Smooth muscle cell (in vitro differentiated cells): ENCODE measurements around the gene TMEM150A. TPM values are rescaled to one million over a fixed set of nuclear protein-coding genes. Genes with fewer than 3 reads are reported as not detected.

Source experiments
- DNase-seq: peaks from one replicate; lab custom pipeline; 2025; ENCODE audit not compliant: unreplicated experiment; lab: John Stamatoyannopoulos, UW
- H2AFZ ChIP-seq: fragments of 200-600 bp; sonication (generic); 2 replicates; pipeline ENCODE4 v1.6.0; 2016; ENCODE audit warnings: antibody characterized with exemption, low read depth, mild to moderate bottlenecking
- H3F3A ChIP-seq: fragments of 200-600 bp; sonication (generic); 2 replicates; pipeline ENCODE4 v1.6.0; 2017; ENCODE audit warnings: antibody characterized with exemption, low read depth
- H3K27ac ChIP-seq: fragments of 200-600 bp; sonication (generic); 2 replicates; pipeline ENCODE4 v1.5.1; 2016; ENCODE audit warnings: low read depth, mild to moderate bottlenecking
- H3K27me3 ChIP-seq: fragments of 200-600 bp; sonication (generic); 2 replicates; pipeline ENCODE4 v1.6.1; 2016; ENCODE audit warnings: low read depth, mild to moderate bottlenecking
- H3K36me3 ChIP-seq: fragments of 200-600 bp; sonication (generic); 2 replicates; pipeline ENCODE4 v1.5.1; 2016; ENCODE audit warnings: low read depth
- H3K4me1 ChIP-seq: fragments of 200-600 bp; sonication (generic); 2 replicates; pipeline ENCODE4 v1.5.1; 2016; ENCODE audit warnings: low read depth
- H3K4me2 ChIP-seq: fragments of 200-600 bp; sonication (generic); 2 replicates; pipeline ENCODE4 v1.6.0; 2016; ENCODE audit warnings: mild to moderate bottlenecking
- H3K4me3 ChIP-seq: fragments of 200-600 bp; sonication (generic); 2 replicates; pipeline ENCODE4 v1.5.1; 2016; ENCODE audit warnings: mild to moderate bottlenecking
- H3K79me2 ChIP-seq: fragments of 200-600 bp; sonication (generic); 2 replicates; pipeline ENCODE4 v1.6.0; 2016; ENCODE audit warnings: low read depth, mild to moderate bottlenecking
- H3K9ac ChIP-seq: fragments of 200-600 bp; sonication (generic); 2 replicates; pipeline ENCODE4 v1.6.0; 2016; ENCODE audit warnings: low read depth
- H3K9me3 ChIP-seq: fragments of 200-600 bp; sonication (generic); replicated peaks from 2 replicates; pipeline ENCODE4 v1.5.1; 2016; ENCODE audit warnings: low read depth
- H4K20me1 ChIP-seq: fragments of 200-600 bp; sonication (generic); 2 replicates; pipeline ENCODE4 v1.6.0; 2016; ENCODE audit warnings: low read depth
- WGBS: methylation state at CpG from one replicate; pipeline ENCODE4 v1.1.7; 2016; ENCODE audit warnings: low lambda C conversion rate; 5-methylcytosine and 5-hydroxymethylcytosine counted together
- polyA plus RNA-seq: library from polyadenylated mRNA; unstranded; fragments of >200 nt; fragmentation: Nextera tagmentation; extraction: Ambion mirVana; gene quantifications from 2 replicates; pipeline ENCODE4 v1.2.1, GENCODE V29; 2016
- total RNA-seq: library from RNA; depleted of rRNA; stranded (reverse); fragments of >200 nt; gene quantifications from 2 replicates; pipeline ENCODE4 v1.2.3, GENCODE V29; 2014
- TF ChIP-seq, protein P1 (sequence below): fragments of 200-600 bp; sonication (generic); IDR thresholded peaks from 2 replicates; pipeline ENCODE4 v1.5.1; 2017; ENCODE audit warnings: borderline replicate concordance, mild to moderate bottlenecking, antibody characterized with exemption; ENCODE audit not compliant: insufficient read depth, poor library complexity, severe bottlenecking

The TMEM150A gene
- total and polyA plus RNA-seq, 2 experiments from 2014 or later: 7.7 to 20.0 TPM

DNA sequence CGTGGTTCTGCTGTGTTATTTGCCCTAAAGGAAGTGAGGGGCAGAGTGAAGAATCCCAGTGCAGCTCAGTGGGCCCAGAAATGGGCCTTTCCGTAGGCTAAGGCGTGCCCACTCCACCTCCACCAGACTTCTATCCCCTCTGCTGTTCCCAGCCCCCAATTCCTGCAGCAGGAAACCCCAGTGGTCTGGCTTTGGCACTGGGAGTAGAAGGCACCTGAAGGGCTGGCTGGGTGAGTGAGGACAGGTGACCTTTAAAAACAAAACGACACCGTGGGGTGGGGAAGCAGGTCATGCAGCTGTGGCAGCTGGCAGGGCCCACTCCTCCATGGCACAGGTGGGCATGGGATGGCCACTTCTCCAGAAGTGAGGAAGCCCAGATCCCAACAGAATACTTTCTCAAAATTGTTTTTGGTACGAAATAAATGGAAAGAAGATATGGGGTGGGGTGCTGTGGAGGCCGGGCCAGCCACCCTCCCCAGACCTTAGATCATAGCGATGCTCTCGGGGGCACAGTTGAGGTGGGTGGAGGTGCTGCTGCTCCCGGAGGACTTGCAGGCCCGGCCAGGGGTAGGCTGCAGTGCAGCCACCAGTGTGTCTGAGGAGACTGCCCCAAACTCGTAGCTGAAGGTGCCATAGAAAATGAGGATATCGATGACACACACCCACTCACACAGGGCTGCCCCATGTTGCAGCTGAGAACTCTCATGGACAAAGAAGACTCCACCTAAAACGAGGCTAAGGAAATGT, 3.7 kb downstream of the TMEM150A start:
- no peak overlapping the region for H3K4me2 ChIP-seq
- no peaks in the 10 kb centered on the region for H3K27me3 ChIP-seq
- no peaks in the 10 kb centered on the region for H3K36me3 ChIP-seq
- H3K27ac ChIP-seq: no peak overlapping the region
- no peak overlapping the region for H2AFZ ChIP-seq
- H3K4me3 ChIP-seq: no peak overlapping the region
- H4K20me1 ChIP-seq: peaks cover 15% of the 10 kb centered on the region
- no peaks in the 10 kb centered on the region for H3K9me3 ChIP-seq
- peaks cover 13% of the 10 kb centered on the region for H3K4me1 ChIP-seq
- peaks cover 19% of the 10 kb centered on the region for H3K79me2 ChIP-seq
- TF ChIP-seq, protein P1, sequence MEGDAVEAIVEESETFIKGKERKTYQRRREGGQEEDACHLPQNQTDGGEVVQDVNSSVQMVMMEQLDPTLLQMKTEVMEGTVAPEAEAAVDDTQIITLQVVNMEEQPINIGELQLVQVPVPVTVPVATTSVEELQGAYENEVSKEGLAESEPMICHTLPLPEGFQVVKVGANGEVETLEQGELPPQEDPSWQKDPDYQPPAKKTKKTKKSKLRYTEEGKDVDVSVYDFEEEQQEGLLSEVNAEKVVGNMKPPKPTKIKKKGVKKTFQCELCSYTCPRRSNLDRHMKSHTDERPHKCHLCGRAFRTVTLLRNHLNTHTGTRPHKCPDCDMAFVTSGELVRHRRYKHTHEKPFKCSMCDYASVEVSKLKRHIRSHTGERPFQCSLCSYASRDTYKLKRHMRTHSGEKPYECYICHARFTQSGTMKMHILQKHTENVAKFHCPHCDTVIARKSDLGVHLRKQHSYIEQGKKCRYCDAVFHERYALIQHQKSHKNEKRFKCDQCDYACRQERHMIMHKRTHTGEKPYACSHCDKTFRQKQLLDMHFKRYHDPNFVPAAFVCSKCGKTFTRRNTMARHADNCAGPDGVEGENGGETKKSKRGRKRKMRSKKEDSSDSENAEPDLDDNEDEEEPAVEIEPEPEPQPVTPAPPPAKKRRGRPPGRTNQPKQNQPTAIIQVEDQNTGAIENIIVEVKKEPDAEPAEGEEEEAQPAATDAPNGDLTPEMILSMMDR: no peak
- DNase-seq: no peak
- H3K9ac ChIP-seq: no peak overlapping the region
- WGBS: 93% methylated on average over 14 of the region's 14 CpGs
- no peaks in the 10 kb centered on the region for H3F3A ChIP-seq

DNA sequence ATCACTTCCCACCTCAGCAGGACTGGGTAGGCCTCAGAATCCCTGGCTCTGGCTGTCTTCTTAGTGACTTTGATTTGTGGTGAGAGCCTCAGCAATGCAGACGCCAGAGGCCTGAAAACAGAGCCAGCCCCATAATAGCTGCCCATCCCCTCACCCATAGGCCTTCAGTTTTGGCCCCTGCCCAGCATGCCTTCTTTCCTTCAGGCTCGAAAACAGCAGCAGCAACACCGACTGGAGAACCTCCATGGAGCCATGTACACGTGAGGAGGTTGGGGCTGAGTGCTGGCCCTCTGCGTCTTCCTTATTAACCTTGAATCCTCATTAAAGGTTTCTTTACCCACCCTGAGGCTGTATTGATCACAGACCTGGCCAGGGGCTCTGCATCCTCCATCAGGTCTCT, 5.3 kb downstream of the TMEM150A start:
- Histone ChIP-seq H3K4me2 (no peak overlapping the region), H4K20me1 (peaks cover 15% of the 10 kb centered on the region), H3K27ac (no peak overlapping the region), H3K9ac (no peak overlapping the region), H3K4me1 (peaks cover 10% of the 10 kb centered on the region), H3F3A (no peaks in the 10 kb centered on the region), H3K79me2 (peaks cover 18% of the 10 kb centered on the region), H3K9me3 (no peaks in the 10 kb centered on the region), H3K4me3 (no peak overlapping the region), H2AFZ (no peak overlapping the region), H3K36me3 (no peaks in the 10 kb centered on the region), H3K27me3 (no peaks in the 10 kb centered on the region)
- TF ChIP-seq, protein P1: no peak
- 92% methylated on average over 5 of the region's 5 CpGs for WGBS
- no peak for DNase-seq

DNA sequence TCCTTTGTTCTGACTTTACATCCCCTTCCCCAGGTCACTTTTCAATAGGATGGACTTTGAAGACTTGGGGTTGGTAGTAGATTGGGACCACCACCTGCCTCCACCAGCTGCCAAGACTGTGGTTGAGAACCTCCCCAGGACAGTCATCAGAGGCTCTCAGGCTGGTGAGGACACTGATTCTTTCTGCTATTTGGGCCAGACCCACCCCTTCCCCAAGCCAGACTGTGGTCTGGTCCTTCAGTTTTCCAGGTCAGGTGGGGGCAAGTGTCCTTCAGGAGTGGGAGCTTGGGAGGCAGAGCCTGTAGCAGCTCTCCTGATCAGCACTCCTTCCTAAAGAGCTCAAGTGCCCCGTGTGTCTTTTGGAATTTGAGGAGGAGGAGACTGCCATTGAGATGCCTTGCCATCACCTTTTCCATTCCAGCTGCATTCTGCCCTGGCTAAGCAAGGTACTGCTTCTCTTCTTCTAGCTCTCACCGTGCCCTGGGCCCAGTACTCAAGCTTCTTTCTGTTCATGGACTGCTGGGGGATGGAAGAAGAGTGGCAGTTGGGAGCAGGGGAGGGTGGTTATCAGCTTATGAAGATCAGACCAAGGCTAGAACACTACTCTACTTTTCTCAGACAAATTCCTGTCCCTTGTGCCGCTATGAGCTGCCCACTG, 5.9 kb downstream of the TMEM150A start:
- DNase-seq: no peak
- Histone ChIP-seq H3K9ac (peak overlapping the region; percentile 82), H3K4me2 (peak overlapping the region; percentile 86), H2AFZ (no peak overlapping the region), H3K9me3 (no peaks in the 10 kb centered on the region), H3K4me3 (peak overlapping the region; percentile 66), H4K20me1 (peaks cover 15% of the 10 kb centered on the region), H3K79me2 (peaks cover 18% of the 10 kb centered on the region), H3F3A (no peaks in the 10 kb centered on the region), H3K27ac (no peak overlapping the region), H3K4me1 (peaks cover 7% of the 10 kb centered on the region), H3K36me3 (no peaks in the 10 kb centered on the region), H3K27me3 (no peaks in the 10 kb centered on the region)
- 67% methylated on average over 3 of the region's 3 CpGs for WGBS
- TF ChIP-seq, protein P1: no peak

DNA sequence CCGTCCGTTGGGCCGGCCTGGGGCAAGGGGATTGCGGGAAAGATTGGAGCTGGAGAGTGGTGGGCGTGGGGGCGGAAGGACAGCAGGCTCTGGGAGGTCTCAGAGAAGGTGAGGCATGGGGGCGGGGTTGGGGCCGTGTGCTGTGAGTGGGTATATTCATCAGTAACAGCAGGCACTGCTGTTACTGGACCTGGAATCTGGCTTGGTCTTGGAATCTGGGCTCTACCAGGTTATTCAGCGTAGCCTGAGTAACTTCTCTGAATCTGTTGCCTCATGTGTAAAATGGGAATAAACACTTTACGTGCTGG, 6.5 kb downstream of the TMEM150A start:
- no peaks in the 10 kb centered on the region for H3K36me3 ChIP-seq
- peak overlapping the region; percentile 82 for H3K9ac ChIP-seq
- H3K27ac ChIP-seq: peak overlapping the region; percentile 75
- H3K79me2 ChIP-seq: peaks cover 18% of the 10 kb centered on the region
- H4K20me1 ChIP-seq: peaks cover 15% of the 10 kb centered on the region
- H2AFZ ChIP-seq: no peak overlapping the region
- peaks cover 4% of the 10 kb centered on the region for H3F3A ChIP-seq
- TF ChIP-seq, protein P1: no peak
- no peaks in the 10 kb centered on the region for H3K9me3 ChIP-seq
- peak overlapping the region; percentile 86 for H3K4me2 ChIP-seq
- 5% methylated on average over 5 of the region's 10 CpGs for WGBS
- peak overlapping the region; percentile 66 for H3K4me3 ChIP-seq
- H3K27me3 ChIP-seq: no peaks in the 10 kb centered on the region
- peaks cover 6% of the 10 kb centered on the region for H3K4me1 ChIP-seq
- DNase-seq: no peak
